GM18861 (cell line): Measurements from ENCODE around the gene OGFOD2.

Experiments used
- ATAC-seq: cut with Tn5 transposase; IDR thresholded peaks from one replicate; pipeline ENCODE4 v1.9.1; 2021; ENCODE audit not compliant: unreplicated experiment

The OGFOD2 gene

DNA sequence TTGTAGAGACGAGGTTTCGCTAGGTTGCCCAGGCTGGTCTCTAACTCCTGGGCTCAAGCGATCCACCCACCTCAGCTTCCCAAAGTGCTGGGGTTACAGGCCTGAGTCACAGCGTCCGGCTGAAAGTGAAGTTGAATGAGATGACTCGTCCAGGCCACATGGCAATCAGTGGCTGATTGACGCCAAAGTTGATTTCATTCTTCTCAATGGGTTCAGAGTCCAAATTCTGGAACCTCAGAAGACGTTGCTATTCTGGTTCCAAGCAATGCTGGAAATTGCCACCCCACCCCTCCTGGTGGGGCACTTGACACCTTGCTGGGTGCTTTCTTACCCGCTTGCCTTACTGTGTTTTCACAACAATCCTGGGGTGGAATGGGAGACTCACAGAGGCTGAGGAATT lies 23.6 kb upstream of the OGFOD2 start:
- no peak for ATAC-seq

GRCh38 chr12:122951979-122952892 lies 22.8 kb upstream of the OGFOD2 start:
- no peak for ATAC-seq

DNA sequence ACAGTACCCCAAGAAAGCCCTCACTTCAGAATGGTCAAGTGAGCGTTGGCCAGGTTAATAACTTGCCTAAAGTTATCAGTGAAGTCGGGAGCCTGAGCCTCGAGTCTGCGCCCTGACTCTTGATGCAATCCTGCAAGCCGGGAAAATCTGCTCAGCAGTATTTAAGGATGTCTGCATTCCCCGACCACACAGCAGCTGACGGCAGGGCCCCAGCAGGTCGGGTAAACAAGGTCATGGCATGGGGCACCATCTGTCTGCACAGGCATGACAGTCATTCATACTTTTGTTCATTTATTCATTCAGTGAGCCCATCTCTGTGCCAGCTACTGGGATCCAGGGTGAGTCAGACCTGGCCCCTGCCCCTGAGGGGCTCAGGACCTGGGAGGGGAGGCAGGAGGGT lies 19.9 kb upstream of the OGFOD2 start:
- no peak for ATAC-seq

DNA sequence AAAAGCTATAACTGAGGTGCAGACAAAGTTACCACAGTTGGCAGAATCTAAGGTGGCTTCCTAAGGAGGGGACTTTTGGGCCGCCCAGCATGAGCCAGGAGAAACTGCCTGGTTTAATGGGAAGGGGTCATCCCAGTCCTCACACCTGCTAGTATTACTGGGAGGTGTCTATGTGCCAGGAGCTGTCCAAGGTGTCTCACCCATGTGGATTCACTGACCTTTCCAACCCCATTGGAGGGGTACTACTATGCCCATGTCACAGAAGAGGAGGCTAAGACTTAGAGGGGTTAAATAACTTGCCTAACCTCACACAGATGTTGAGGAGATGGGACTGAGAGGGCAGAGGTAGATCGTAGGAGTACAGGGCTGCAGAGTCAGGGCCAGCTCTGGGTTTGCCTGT lies 19.0 kb upstream of the OGFOD2 start:
- ATAC-seq = no peak

GRCh38 chr12:122958198-122958888 lies 16.7 kb upstream of the OGFOD2 start:
- no peak for ATAC-seq

GRCh38 chr12:122959566-122960192 lies 15.4 kb upstream of the OGFOD2 start:
- ATAC-seq = no peak

- ATAC-seq = no peak
Observed at GRCh38 chr12:122960193-122960569, 14.9 kb upstream of the OGFOD2 start.

GRCh38 chr12:122961531-122962329 lies 13.3 kb upstream of the OGFOD2 start:
- ATAC-seq = no peak

GRCh38 chr12:122963941-122964265 lies 11.1 kb upstream of the OGFOD2 start:
- no peak for ATAC-seq

GRCh38 chr12:122964439-122965257 lies 10.4 kb upstream of the OGFOD2 start:
- ATAC-seq = no peak

DNA sequence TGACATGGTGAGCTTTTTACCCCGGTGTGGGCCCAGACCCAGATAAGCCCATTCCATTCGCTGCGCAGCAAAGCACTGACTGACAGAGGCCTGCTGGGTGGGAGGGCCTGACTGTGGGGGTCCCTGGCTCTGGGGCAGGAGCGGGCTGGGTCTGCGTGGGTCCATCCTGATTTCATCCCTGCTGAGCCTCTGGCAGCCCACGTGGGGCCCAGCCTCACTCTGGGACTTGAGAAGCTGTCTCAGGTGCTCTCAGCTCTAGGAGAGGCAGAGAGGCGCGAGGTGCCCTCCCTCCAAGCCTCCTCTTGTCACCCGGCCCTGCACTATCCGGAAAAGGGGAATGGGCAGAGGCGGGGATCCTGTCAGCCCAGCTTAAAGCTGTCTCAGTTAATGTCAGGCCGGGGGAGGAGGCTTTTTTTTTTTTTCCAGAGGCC lies 9.7 kb upstream of the OGFOD2 start:
- ATAC-seq = no peak

DNA sequence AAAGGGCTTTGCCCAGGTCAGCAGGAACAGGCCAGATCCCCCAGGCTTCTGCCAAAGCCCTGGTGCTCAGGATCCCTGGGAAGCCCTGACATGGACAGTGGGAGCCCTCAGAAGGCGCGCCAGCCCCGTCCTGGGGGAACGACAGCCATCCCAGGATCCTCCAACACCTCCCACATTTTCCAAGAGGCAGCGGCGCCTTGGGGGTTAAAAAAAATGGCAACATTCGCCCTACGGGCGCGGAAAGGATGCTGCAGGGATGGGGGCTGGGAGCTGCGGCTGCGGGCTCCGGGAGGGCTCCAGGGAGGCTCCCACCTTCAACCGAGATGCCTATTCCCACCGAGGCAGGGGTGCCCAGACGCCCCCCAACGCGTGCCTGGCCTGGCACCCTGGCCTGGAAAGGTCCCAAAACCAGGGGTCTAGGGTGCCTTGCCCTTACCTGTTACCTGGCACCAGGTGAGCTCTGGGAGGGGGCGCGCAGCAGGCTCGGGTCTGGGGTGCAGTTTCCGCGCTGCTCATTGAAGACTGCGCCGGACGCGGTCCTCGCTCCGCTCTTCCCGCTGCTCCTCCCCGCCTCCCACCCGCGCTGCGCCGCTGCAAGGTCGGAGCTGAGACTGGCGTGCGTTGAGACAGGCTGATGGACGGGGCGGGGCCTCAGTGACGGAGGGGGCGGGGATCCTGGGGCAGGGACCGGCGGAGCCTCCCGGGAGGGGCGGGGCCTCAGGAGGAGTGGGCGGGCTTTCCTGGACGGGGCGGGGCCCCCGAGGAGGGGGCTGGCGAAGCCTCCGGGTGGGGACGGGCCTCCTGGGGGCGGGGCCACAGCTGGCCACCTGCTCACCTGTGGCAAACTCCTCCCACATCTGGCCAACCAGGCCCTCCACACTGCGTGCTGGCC lies 8.9 kb upstream of the OGFOD2 start, which contains the start of gene ABCB9:
Gene ABCB9, minus strand, starts transcription at position 613 of the 892 bp plus-strand sequence. CDS start 6,228 bp downstream, outside the sequence.
- ATAC-seq = peak; percentile 52

DNA sequence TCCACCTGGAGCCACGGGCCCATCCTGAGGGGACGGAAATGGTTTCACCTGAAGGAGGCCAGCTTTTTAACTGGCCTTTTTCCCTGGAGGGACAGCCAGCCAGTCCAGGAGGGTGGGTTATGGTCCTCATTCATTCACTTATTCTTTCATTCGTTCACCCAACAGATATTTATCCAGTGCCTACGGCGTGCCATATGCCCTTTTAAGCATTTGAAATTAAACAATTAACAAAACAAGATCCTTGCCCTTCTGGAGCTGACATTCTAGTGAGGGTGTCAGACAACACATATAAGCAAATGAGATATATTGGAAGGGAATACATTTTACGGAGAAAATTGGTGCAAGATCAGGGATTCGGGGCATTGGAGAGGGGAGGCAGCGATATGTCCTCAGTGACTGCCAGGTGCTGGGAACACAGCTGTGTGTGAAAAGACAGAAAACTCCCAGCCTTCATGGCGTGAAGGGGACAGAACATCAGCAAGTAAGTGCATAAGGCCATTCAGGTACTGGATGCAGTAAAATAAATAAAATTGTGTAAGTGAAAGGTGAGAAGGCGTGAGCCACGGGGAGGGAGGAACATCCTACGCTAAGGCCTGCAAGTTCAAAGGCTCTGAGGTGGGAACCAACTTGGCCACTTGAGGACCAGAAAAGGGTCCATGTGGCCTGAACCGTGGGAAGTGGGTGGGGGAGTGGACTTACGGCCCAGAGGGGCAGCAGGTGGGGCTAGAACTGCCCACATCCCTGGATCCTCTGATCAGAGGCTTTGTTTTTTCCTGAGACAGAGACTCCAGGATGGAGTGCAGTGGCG lies 8.1 kb upstream of the OGFOD2 start:
- no peak for ATAC-seq

GRCh38 chr12:122968104-122968503 lies 6.9 kb upstream of the OGFOD2 start:
- no peak for ATAC-seq

DNA sequence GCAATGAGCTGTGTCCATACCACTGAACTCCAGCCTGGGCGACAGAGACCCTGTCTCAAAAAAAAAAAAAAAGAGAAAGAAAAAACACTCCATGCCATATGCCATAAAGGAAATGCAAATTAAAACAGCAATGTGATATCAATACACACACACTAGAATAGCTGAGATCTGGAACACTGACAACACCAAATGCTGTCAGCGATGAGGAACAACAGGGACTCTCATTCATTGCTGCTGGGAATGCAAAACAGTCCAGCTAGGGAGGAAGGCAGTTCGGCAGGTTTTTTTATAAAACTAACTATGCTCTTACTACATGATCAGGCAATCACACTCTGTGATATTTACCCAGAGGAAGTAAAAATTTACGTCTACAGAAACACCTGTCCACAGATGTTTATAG lies 5.4 kb upstream of the OGFOD2 start:
- no peak for ATAC-seq

GRCh38 chr12:122974274-122974891 lies 661 bp upstream of the OGFOD2 start:
- peak; percentile 62 for ATAC-seq

DNA sequence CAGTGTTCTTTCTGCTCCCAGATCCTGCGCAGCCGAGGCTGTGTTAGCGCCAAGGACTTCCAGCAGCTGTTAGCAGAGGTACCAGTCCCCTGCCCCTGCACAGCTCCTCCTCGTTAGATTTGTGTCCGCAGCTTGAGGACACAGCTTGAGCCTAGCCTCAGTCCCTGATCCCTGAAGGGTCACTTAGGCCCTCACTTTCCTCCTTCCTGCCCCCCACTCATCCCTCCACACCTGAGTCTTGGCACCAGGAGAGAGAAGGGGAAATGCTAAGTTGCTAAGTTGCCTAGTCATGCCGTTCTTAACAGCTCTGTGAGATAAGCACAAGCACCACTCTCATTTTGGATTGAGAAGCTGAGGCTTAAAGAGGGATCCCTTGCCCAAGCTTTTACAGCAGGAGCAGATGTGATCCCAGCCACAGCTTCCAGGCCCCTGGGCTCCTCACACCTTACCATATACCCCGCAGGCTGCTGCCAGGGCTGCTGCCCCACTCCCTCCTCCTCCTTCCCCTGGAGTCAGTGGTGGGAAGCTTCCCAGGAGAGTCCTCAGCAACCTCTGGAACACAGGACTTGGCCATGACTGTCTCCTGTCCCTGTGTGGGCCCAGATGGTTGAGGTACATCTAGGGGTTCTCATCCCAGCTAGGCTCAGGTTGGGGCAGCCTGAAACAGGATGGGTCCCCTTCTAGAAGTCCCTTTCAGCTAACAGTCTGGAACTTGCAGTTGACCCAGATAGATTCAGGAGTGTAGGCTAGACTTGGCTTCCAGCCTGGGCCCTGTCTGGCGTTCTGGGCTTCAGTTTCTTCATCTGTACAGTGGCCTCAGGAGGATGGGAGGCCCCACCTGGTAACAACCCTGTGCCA lies 975 bp downstream of the OGFOD2 start:
- no peak for ATAC-seq
